Measurements from ENCODE around the gene TMEM163.

Gene TMEM163

DNA sequence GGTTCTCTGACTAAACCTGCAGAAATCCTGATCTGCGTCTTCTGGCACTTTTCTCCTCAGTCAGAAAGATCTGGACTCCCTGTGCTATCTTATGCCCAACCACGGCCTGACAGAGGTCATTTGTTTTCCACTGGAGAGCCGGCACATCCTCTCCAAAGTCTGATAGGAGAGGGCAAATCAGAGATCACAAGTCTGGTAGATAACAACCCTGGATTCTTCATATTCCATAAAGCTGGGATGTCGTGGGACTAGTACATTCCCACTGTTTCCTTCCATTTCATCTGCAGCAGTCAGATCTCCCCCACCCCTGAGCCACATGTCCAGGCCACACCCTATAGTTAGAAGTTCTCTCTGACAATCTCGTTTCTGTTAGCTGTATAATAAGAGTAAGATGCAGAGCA is 308.0 kb downstream of the TMEM163 start:
- DNase-seq (ENCODE audit: low read depth in 2 of 2): no peak

- no peak for DNase-seq (ENCODE audit: low read depth in 2 of 2)
Measured at GRCh38 chr2:134410006-134410405, 308.8 kb downstream of the TMEM163 start.

GRCh38 chr2:134408791-134409190 is 310.0 kb downstream of the TMEM163 start:
- no peak for DNase-seq (ENCODE audit: low read depth in 2 of 2)

GRCh38 chr2:134408386-134408785 is 310.4 kb downstream of the TMEM163 start:
- DNase-seq (ENCODE audit: low read depth in 2 of 2): no peak

- no peak for DNase-seq (ENCODE audit: low read depth in 2 of 2)
Measured at GRCh38 chr2:134407154-134407890, 311.5 kb downstream of the TMEM163 start.

- DNase-seq (ENCODE audit: low read depth in 2 of 2): no peak
Measured at GRCh38 chr2:134406736-134407135, 312.1 kb downstream of the TMEM163 start.

DNA sequence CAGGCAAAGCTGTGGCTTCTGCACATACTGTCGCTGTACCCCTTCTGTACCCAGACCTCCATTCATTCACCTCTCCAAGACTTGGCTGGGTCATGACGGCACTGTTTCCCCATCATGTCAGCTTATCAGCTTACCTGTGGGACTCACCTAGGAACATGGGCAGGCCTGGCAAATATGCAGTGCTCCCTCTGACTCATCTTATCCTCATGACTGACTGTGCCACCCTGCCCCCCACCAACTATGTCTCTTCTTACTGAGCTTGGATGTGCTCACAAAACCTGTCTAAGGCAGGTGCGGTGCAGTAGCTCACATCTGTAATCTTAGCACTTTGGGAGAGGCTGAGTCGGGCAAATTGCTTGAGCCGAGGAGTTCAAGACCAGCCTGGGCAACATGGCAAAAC is 312.5 kb downstream of the TMEM163 start:
- no peak for DNase-seq (ENCODE audit: low read depth in 2 of 2)
